Endothelial cell of umbilical vein (primary cell): ENCODE data around the gene QDPR. TPM values are rescaled to one million over a fixed set of nuclear protein-coding genes. Genes with fewer than 3 reads are reported as not detected.

Experiments used
- BruUV-seq: library from RNA; stranded (reverse); fragments of 400-500 nt; replicated peaks from 2 replicates; lab custom pipeline; 2021; lab: Mats Ljungman, UMichigan
- CTCF ChIA-PET: fragments of 300-600, 350-600 bp; sonication (Branson Sonifier 250); formaldehyde crosslinking; loops from one replicate; lab custom pipeline; 2021; ENCODE audit warnings: antibody characterized with exemption, inconsistent platforms; lab: Charles Lee
- POLR2A ChIA-PET: fragments of 300-600, 350-600 bp; sonication (Branson Sonifier 250); formaldehyde crosslinking; loops from one replicate; lab custom pipeline; 2021; ENCODE audit warnings: antibody characterized with exemption, inconsistent platforms; lab: Charles Lee
- DNase-seq: peaks from one replicate; pipeline ENCODE4 v3.0.0-alpha.2; 2011; ENCODE audit warnings: low read depth, low spot score
- FAIRE-seq: peaks from 2 replicates; lab custom pipeline; 2011; peaks lifted over from hg19 to GRCh38; lab: Jason Lieb, UNC
- H2AFZ ChIP-seq: 2 replicates; pipeline ENCODE4 v1.6.0; 2012; ENCODE audit warnings: low read depth, low read length, control low read depth, inconsistent platforms
- H3K27ac ChIP-seq: 2 replicates; pipeline ENCODE4 v1.5.1; 2011; ENCODE audit warnings: low read depth, mild to moderate bottlenecking, control low read depth, low read length, moderate library complexity; ENCODE audit not compliant: insufficient read depth
- H3K27me3 ChIP-seq, 2 experiments: 2 replicates each; pipeline versions ENCODE4 v1.6.0 to v1.6.1; 2011; ENCODE audit warnings: low read length in 2 of 2, mixed read lengths in 1 of 2; ENCODE audit not compliant: control insufficient read depth in 2 of 2, insufficient read depth in 2 of 2
- H3K36me3 ChIP-seq, 2 experiments: 2 replicates in 1 of 2; 3 replicates in 1 of 2; pipeline ENCODE4 v1.5.1; 2011; ENCODE audit warnings: low read length in 2 of 2, mild to moderate bottlenecking in 1 of 2, moderate library complexity in 1 of 2; ENCODE audit not compliant: control insufficient read depth in 2 of 2, insufficient read depth in 2 of 2; ENCODE audit errors: extremely low read depth in 1 of 2
- H3K4me1 ChIP-seq: 3 replicates; pipeline ENCODE4 v1.5.1; 2011; ENCODE audit warnings: mild to moderate bottlenecking, low read length; ENCODE audit not compliant: control insufficient read depth, insufficient read depth; ENCODE audit errors: extremely low read depth
- H3K4me2 ChIP-seq: 2 replicates; pipeline ENCODE4 v1.6.1; 2011; ENCODE audit warnings: low read length, control low read depth, mixed read lengths; ENCODE audit not compliant: insufficient read depth
- H3K4me3 ChIP-seq, 3 experiments: fragments of 200-600 bp in 1 of 3; sonication (generic), shearing (Covaris generic) in 1 of 3; replicated peaks in 1 of 3; 2 replicates each; pipeline ENCODE4 v1.5.1; 2011 to 2016; ENCODE audit warnings: control low read depth in 3 of 3, low read length in 3 of 3, mild to moderate bottlenecking in 2 of 3, inconsistent platforms in 1 of 3, low read depth in 1 of 3, moderate library complexity in 1 of 3; ENCODE audit not compliant: insufficient read depth in 1 of 3
- H3K79me2 ChIP-seq: 2 replicates; pipeline ENCODE4 v1.6.0; 2012; ENCODE audit warnings: low read length, inconsistent platforms; ENCODE audit not compliant: control insufficient read depth, insufficient read depth
- H3K9ac ChIP-seq: replicated peaks from 2 replicates; pipeline ENCODE3; 2011; ENCODE audit warnings: low read length, control low read depth; ENCODE audit not compliant: insufficient read depth; ENCODE audit errors: extremely low read depth
- H3K9me1 ChIP-seq: replicated peaks from 3 replicates; pipeline ENCODE4 v1.6.0; 2011; ENCODE audit warnings: mild to moderate bottlenecking, low read length; ENCODE audit not compliant: control insufficient read depth, insufficient read depth; ENCODE audit errors: extremely low read depth
- H3K9me3 ChIP-seq: replicated peaks from 2 replicates; pipeline ENCODE4 v1.5.1; 2012; ENCODE audit warnings: low read length, inconsistent platforms; ENCODE audit not compliant: control insufficient read depth, insufficient read depth
- H4K20me1 ChIP-seq: replicated peaks from 2 replicates; pipeline ENCODE3; 2011; ENCODE audit warnings: mild to moderate bottlenecking, low read length; ENCODE audit not compliant: control insufficient read depth, insufficient read depth; ENCODE audit errors: extremely low read depth
- CTCF ChIP-seq, 2 donors: IDR thresholded peaks; 1 replicate in 1 of 2; 2 replicates in 1 of 2; pipeline ENCODE4 v1.5.1; 2011; ENCODE audit warnings: low read length in 2 of 2, mild to moderate bottlenecking in 2 of 2, moderate library complexity in 2 of 2, control low read depth in 1 of 2, inconsistent platforms in 1 of 2, low read depth in 1 of 2; ENCODE audit not compliant: insufficient read depth in 1 of 2; ENCODE audit errors: extremely low read depth in 1 of 2
- EZH2 ChIP-seq: IDR thresholded peaks from 2 replicates; pipeline ENCODE4 v1.6.1; 2012; ENCODE audit warnings: borderline replicate concordance, low read depth, mild to moderate bottlenecking, moderate library complexity, low read length, inconsistent platforms; ENCODE audit not compliant: severe bottlenecking
- FOS ChIP-seq: IDR thresholded peaks from 2 replicates; pipeline ENCODE4 v1.6.1; 2011; ENCODE audit warnings: mild to moderate bottlenecking, low read length, moderate library complexity, borderline replicate concordance; ENCODE audit not compliant: insufficient read depth
- GATA2 ChIP-seq: IDR thresholded peaks from 2 replicates; pipeline ENCODE4 v1.7.0; 2011; ENCODE audit warnings: low read depth, mild to moderate bottlenecking, moderate library complexity, mixed read lengths, low read length; ENCODE audit not compliant: insufficient read length, insufficient read depth
- JUN ChIP-seq: IDR thresholded peaks from 2 replicates; pipeline ENCODE4 v1.6.1; 2011; ENCODE audit warnings: borderline replicate concordance, low read depth; ENCODE audit not compliant: insufficient read length, insufficient read depth
- MAX ChIP-seq: IDR thresholded peaks from 2 replicates; pipeline ENCODE4 v1.6.1; 2011; ENCODE audit not compliant: insufficient read depth, insufficient read length
- MYC ChIP-seq: IDR thresholded peaks from one replicate; pipeline ENCODE4 v1.6.1; 2011; ENCODE audit warnings: mild to moderate bottlenecking, low read depth, low read length
- POLR2A ChIP-seq: IDR thresholded peaks from 2 replicates; pipeline ENCODE4 v1.6.1; 2012; ENCODE audit warnings: low read depth, mild to moderate bottlenecking, control low read depth, low read length
- POLR2AphosphoS5 ChIP-seq: IDR thresholded peaks from 2 replicates; pipeline ENCODE4 v1.6.1; 2012; ENCODE audit warnings: low read depth, mild to moderate bottlenecking, control low read depth, low read length, moderate library complexity; ENCODE audit not compliant: insufficient read depth
- dilution Hi-C: fragments of 300-500 bp; cut with MboI; formaldehyde crosslinking; loops from one replicate; pipeline ENCODE4 v1.15.0; 2019; ENCODE audit warnings: low sequenced_read_pairs; ENCODE audit not compliant: extremely low pct_ligation_motif_present
- intact Hi-C: fragments of 100-400 bp; cut with micrococcal nuclease; formaldehyde crosslinking; loops from one replicate; pipeline ENCODE4 v1.10.0; 2022
- polyA plus RNA-seq, 4 experiments: library from polyadenylated mRNA; depleted of rRNA in 3 of 4; stranded (reverse) in 3 of 4; unstranded in 1 of 4; fragments of >200 nt; gene quantifications; 2 replicates each; pipeline versions ENCODE4 v1.2.1 to v1.2.3, GENCODE V29; 2011 to 2012; ENCODE audit warnings: missing spikeins in 1 of 4
- total RNA-seq: library from RNA; stranded (reverse); gene quantifications from 2 replicates; pipeline ENCODE4 v1.2.3, GENCODE V29; 2021

Gene QDPR
- total and polyA plus RNA-seq, 2 donors (not counting 3 experiments of a cell fraction or from before 2014, with no cell fraction given) = 20.5 to 20.9 TPM

- H3K9me3 ChIP-seq = no peaks in the 10 kb centered on the region
- no peak overlapping the region for H2AFZ ChIP-seq
- POLR2A ChIA-PET = no interaction called here
- H3K9ac ChIP-seq = no peak overlapping the region
- no peak overlapping the region for H3K27ac ChIP-seq
- H3K4me2 ChIP-seq = no peak overlapping the region
- DNase-seq = no peak
- no peaks in the 10 kb centered on the region for H3K36me3 ChIP-seq
- H3K27me3 ChIP-seq = no peaks in the 10 kb centered on the region
- no peaks in the 10 kb centered on the region for H4K20me1 ChIP-seq
- no peaks in the 10 kb centered on the region for H3K9me1 ChIP-seq
- TF ChIP-seq MYC (no peak), MAX (no peak), GATA2 (no peak), POLR2A (no peak)
- CTCF ChIA-PET = interaction anchor here (2.4 to 2.5 kb wide), 2 partner anchors 9 to 16 kb away, joined by 10 to 23 read pairs; no protein-coding TSS in a partner anchor
- intact Hi-C loops (loop anchor here (10.0 kb wide), 1 partner anchor 959 kb away; no protein-coding TSS in a partner anchor), dilution Hi-C loops (no loop called here)
- no peak for FAIRE-seq
- no peaks in the 10 kb centered on the region for H3K4me1 ChIP-seq
- no peak overlapping the region for H3K4me3 ChIP-seq
- no peaks in the 10 kb centered on the region for H3K79me2 ChIP-seq
- no TSS peak for BruUV-seq
Observed at GRCh38 chr4:17463606-17464005, 48.3 kb downstream of the QDPR start.

- no peak for TF ChIP-seq CTCF (IDR thresholded peaks at IDR 0.05; ENCODE audit: extremely low read depth in 1 of 2, insufficient read depth in 1 of 2, low read depth in 1 of 2, low read length in 2 of 2)
- no peak for TF ChIP-seq MYC
- no peak for TF ChIP-seq EZH2
- TF ChIP-seq POLR2A = no peak
- no peak for TF ChIP-seq MAX
- no peak for TF ChIP-seq JUN
- TF ChIP-seq GATA2 = no peak
- no peak for TF ChIP-seq POLR2AphosphoS5
- no peak for TF ChIP-seq FOS
- Histone ChIP-seq H3K27me3 (peaks cover 0 to 2% of the 10 kb centered on the region in 2 experiments), H3K9ac (no peak overlapping the region), H3K79me2 (no peaks in the 10 kb centered on the region), H3K4me2 (no peak overlapping the region), H4K20me1 (no peaks in the 10 kb centered on the region), H3K4me1 (peaks cover 9% of the 10 kb centered on the region), H3K27ac (no peak overlapping the region), H3K9me1 (no peaks in the 10 kb centered on the region), H3K36me3 (no peaks in the 10 kb centered on the region), H2AFZ (no peak overlapping the region), H3K9me3 (no peaks in the 10 kb centered on the region), H3K4me3 (no peak overlapping the region)
- ChIA-PET POLR2A (no interaction called here), CTCF (interaction anchor here (1.1 to 1.5 kb wide), 3 partner anchors 13 to 618 kb away, joined by 3 read pairs; no protein-coding TSS in a partner anchor)
- BruUV-seq = no TSS peak
- no peak for FAIRE-seq
- dilution Hi-C loops (no loop called here), intact Hi-C loops (no loop called here)
- no peak for DNase-seq
Observed at GRCh38 chr4:17450269-17450804, 61.6 kb downstream of the QDPR start.
